Measurements from ENCODE around the gene BRIP1. TPM values are rescaled to one million over a fixed set of nuclear protein-coding genes. Genes with fewer than 3 reads are reported as not detected.

The BRIP1 gene
- total RNA-seq, 2 experiments from 2014 or later: 13.2 to 14.5 TPM

GRCh38 chr17:61847659-61848058 lies 15.7 kb downstream of the BRIP1 start:
- DNase-seq: no peak
- ATAC-seq: no peak
- Mint-ChIP-seq H3K4me3 (no peak overlapping the region), H3K27me3 (no peaks in the 10 kb centered on the region), H3K36me3 (ENCODE audit: low read depth) (peaks cover 37% of the 10 kb centered on the region), H3K4me1 (ENCODE audit: low read depth) (no peaks in the 10 kb centered on the region), H3K9me3 (no peaks in the 10 kb centered on the region), H3K27ac (no peak overlapping the region)
- ChIA-PET CTCF (no interaction called here), POLR2A (no interaction called here)
- intact Hi-C loops (cut with micrococcal nuclease): no loop called here
- TF ChIP-seq CTCF (IDR thresholded peaks at IDR 0.05): no peak

- ChIA-PET POLR2A (no interaction called here), CTCF (no interaction called here)
- DNase-seq (no peak), ATAC-seq (no peak)
- Mint-ChIP-seq H3K4me3 (no peak overlapping the region), H3K9me3 (no peaks in the 10 kb centered on the region), H3K27ac (no peak overlapping the region), H3K4me1 (ENCODE audit: low read depth) (no peaks in the 10 kb centered on the region), H3K27me3 (no peaks in the 10 kb centered on the region), H3K36me3 (ENCODE audit: low read depth) (peaks cover 33% of the 10 kb centered on the region)
- TF ChIP-seq CTCF (IDR thresholded peaks at IDR 0.05): no peak
- intact Hi-C loops (cut with micrococcal nuclease): no loop called here
Measured at GRCh38 chr17:61846761-61847375, 16.5 kb downstream of the BRIP1 start.

- DNase-seq (no peak), ATAC-seq (no peak)
- Mint-ChIP-seq H3K9me3 (no peaks in the 10 kb centered on the region), H3K36me3 (ENCODE audit: low read depth) (peaks cover 31% of the 10 kb centered on the region), H3K4me1 (ENCODE audit: low read depth) (no peaks in the 10 kb centered on the region), H3K27ac (no peak overlapping the region), H3K4me3 (no peak overlapping the region), H3K27me3 (no peaks in the 10 kb centered on the region)
- POLR2A ChIA-PET: no interaction called here
- no peak for TF ChIP-seq CTCF (IDR thresholded peaks at IDR 0.05)
- CTCF ChIA-PET: interaction anchor here (0.8 to 1.4 kb wide), 2 partner anchors 9 to 211 kb away, joined by 3 to 4 read pairs; no protein-coding TSS in a partner anchor
- intact Hi-C loops (cut with micrococcal nuclease): no loop called here
Measured at GRCh38 chr17:61846088-61846487, 17.2 kb downstream of the BRIP1 start.

GRCh38 chr17:61843435-61843834 lies 19.9 kb downstream of the BRIP1 start:
- POLR2A ChIA-PET: no interaction called here
- no peaks in the 10 kb centered on the region for H3K27me3 Mint-ChIP-seq
- TF ChIP-seq CTCF (IDR thresholded peaks at IDR 0.05): no peak
- H3K4me3 Mint-ChIP-seq: no peak overlapping the region
- H3K4me1 Mint-ChIP-seq (ENCODE audit: low read depth): no peaks in the 10 kb centered on the region
- no peak for ATAC-seq
- DNase-seq: no peak
- no peak overlapping the region for H3K27ac Mint-ChIP-seq
- no peaks in the 10 kb centered on the region for H3K9me3 Mint-ChIP-seq
- CTCF ChIA-PET: interaction anchor here (1.1 to 1.6 kb wide), 2 partner anchors 206 to 208 kb away, joined by 3 to 7 read pairs; no protein-coding TSS in a partner anchor
- intact Hi-C loops (cut with micrococcal nuclease): no loop called here
- H3K36me3 Mint-ChIP-seq (ENCODE audit: low read depth): peaks cover 28% of the 10 kb centered on the region

GRCh38 chr17:61842899-61843298 lies 20.4 kb downstream of the BRIP1 start:
- H3K4me1 Mint-ChIP-seq (ENCODE audit: low read depth): no peaks in the 10 kb centered on the region
- TF ChIP-seq CTCF (IDR thresholded peaks at IDR 0.05): no peak
- intact Hi-C loops (cut with micrococcal nuclease): no loop called here
- CTCF ChIA-PET: interaction anchor here (1.1 kb wide), 1 partner anchor 207 kb away, joined by 3 read pairs; no protein-coding TSS in a partner anchor
- no peak for ATAC-seq
- POLR2A ChIA-PET: interaction anchor here (1.0 to 1.4 kb wide), 2 partner anchors 10 to 20 kb away, joined by 3 to 4 read pairs; partner anchors contain the start of gene BRIP1
- H3K27ac Mint-ChIP-seq: no peak overlapping the region
- H3K27me3 Mint-ChIP-seq: no peaks in the 10 kb centered on the region
- no peaks in the 10 kb centered on the region for H3K9me3 Mint-ChIP-seq
- H3K4me3 Mint-ChIP-seq: no peak overlapping the region
- peaks cover 28% of the 10 kb centered on the region for H3K36me3 Mint-ChIP-seq (ENCODE audit: low read depth)
- no peak for DNase-seq

Data from activated CD8-positive, alpha-beta T cell treated with anti-CD3 and anti-CD28 coated beads for 36 hours (primary cell).